Activated naive CD8-positive, alpha-beta T cell treated with anti-CD3 and anti-CD28 coated beads, Interleukin-2, amount 50 U/mL, for 24 hours (primary cell): ENCODE measurements around the gene MINAR2.

Experiments
- ATAC-seq: fragments of 150-1000 bp; cut with Tn5 transposase; one replicate; pipeline ENCODE4 v1.10.0; 2021
- DNase-seq: peaks from one replicate; pipeline ENCODE4 v3.0.0; 2021
- H3K27ac Mint-ChIP-seq: one replicate; pipeline ENCODE4 v1.8.0; 2021; ENCODE audit warnings: mild to moderate bottlenecking, mixed read lengths
- H3K27me3 Mint-ChIP-seq: one replicate; pipeline ENCODE4 v1.8.0; 2021; ENCODE audit warnings: mixed read lengths
- H3K36me3 Mint-ChIP-seq: one replicate; pipeline ENCODE4 v1.8.0; 2021; ENCODE audit warnings: low read depth, mixed read lengths
- H3K4me1 Mint-ChIP-seq: one replicate; pipeline ENCODE4 v1.8.0; 2021; ENCODE audit warnings: mixed read lengths
- H3K4me3 Mint-ChIP-seq: one replicate; pipeline ENCODE4 v1.8.0; 2021; ENCODE audit warnings: mild to moderate bottlenecking, moderate library complexity, mixed read lengths
- H3K9me3 Mint-ChIP-seq: one replicate; pipeline ENCODE4 v1.8.0; 2021; ENCODE audit warnings: mixed read lengths

Gene MINAR2

GRCh38 chr5:129760636-129761325, 12.9 kb downstream of the MINAR2 start:
- H3K27ac Mint-ChIP-seq, result no peak overlapping the region
- peaks cover 5% of the 10 kb centered on the region for H3K27me3 Mint-ChIP-seq
- ATAC-seq (no peak), DNase-seq (no peak)
- no peaks in the 10 kb centered on the region for H3K9me3 Mint-ChIP-seq
- no peaks in the 10 kb centered on the region for H3K36me3 Mint-ChIP-seq
- no peaks in the 10 kb centered on the region for H3K4me1 Mint-ChIP-seq
- H3K4me3 Mint-ChIP-seq, result no peak overlapping the region

GRCh38 chr5:129763651-129764050, 15.8 kb downstream of the MINAR2 start:
- no peaks in the 10 kb centered on the region for H3K27me3 Mint-ChIP-seq
- ATAC-seq (no peak), DNase-seq (no peak)
- H3K4me1 Mint-ChIP-seq, result no peaks in the 10 kb centered on the region
- no peak overlapping the region for H3K27ac Mint-ChIP-seq
- H3K9me3 Mint-ChIP-seq, result no peaks in the 10 kb centered on the region
- H3K4me3 Mint-ChIP-seq, result no peak overlapping the region
- H3K36me3 Mint-ChIP-seq, result no peaks in the 10 kb centered on the region

- no peaks in the 10 kb centered on the region for H3K27me3 Mint-ChIP-seq
- no peak overlapping the region for H3K27ac Mint-ChIP-seq
- ATAC-seq (no peak), DNase-seq (no peak)
- no peaks in the 10 kb centered on the region for H3K36me3 Mint-ChIP-seq
- H3K9me3 Mint-ChIP-seq, result no peaks in the 10 kb centered on the region
- H3K4me3 Mint-ChIP-seq, result no peak overlapping the region
- H3K4me1 Mint-ChIP-seq, result no peaks in the 10 kb centered on the region
These were observed 18.9 kb downstream of the MINAR2 start for GRCh38 chr5:129766798-129767197.

- Mint-ChIP-seq H3K27me3 (no peaks in the 10 kb centered on the region), H3K36me3 (no peaks in the 10 kb centered on the region), H3K27ac (no peak overlapping the region), H3K4me3 (no peak overlapping the region), H3K9me3 (no peaks in the 10 kb centered on the region), H3K4me1 (no peaks in the 10 kb centered on the region)
- DNase-seq, result peak; percentile 66
- ATAC-seq, result peak; percentile 92
These were observed 20.1 kb downstream of the MINAR2 start for GRCh38 chr5:129767927-129768380.

- no peaks in the 10 kb centered on the region for H3K9me3 Mint-ChIP-seq
- no peak overlapping the region for H3K4me3 Mint-ChIP-seq
- no peaks in the 10 kb centered on the region for H3K4me1 Mint-ChIP-seq
- no peaks in the 10 kb centered on the region for H3K36me3 Mint-ChIP-seq
- no peak for ATAC-seq
- no peak for DNase-seq
- H3K27ac Mint-ChIP-seq, result no peak overlapping the region
- H3K27me3 Mint-ChIP-seq, result no peaks in the 10 kb centered on the region
These were observed 20.8 kb downstream of the MINAR2 start for GRCh38 chr5:129768735-129769134.

GRCh38 chr5:129770024-129770820, 22.3 kb downstream of the MINAR2 start:
- H3K4me3 Mint-ChIP-seq, result no peak overlapping the region
- no peaks in the 10 kb centered on the region for H3K36me3 Mint-ChIP-seq
- DNase-seq (no peak), ATAC-seq (no peak)
- H3K27ac Mint-ChIP-seq, result no peak overlapping the region
- no peaks in the 10 kb centered on the region for H3K4me1 Mint-ChIP-seq
- no peaks in the 10 kb centered on the region for H3K27me3 Mint-ChIP-seq
- no peaks in the 10 kb centered on the region for H3K9me3 Mint-ChIP-seq

- H3K27me3 Mint-ChIP-seq, result no peaks in the 10 kb centered on the region
- DNase-seq, result peak; percentile 42
- no peaks in the 10 kb centered on the region for H3K36me3 Mint-ChIP-seq
- no peaks in the 10 kb centered on the region for H3K9me3 Mint-ChIP-seq
- H3K4me3 Mint-ChIP-seq, result no peak overlapping the region
- peak; percentile 43 for ATAC-seq
- H3K4me1 Mint-ChIP-seq, result no peaks in the 10 kb centered on the region
- H3K27ac Mint-ChIP-seq, result no peak overlapping the region
These were observed 23.4 kb downstream of the MINAR2 start for GRCh38 chr5:129771058-129771838.

GRCh38 chr5:129773376-129773775, 25.5 kb downstream of the MINAR2 start:
- H3K4me1 Mint-ChIP-seq, result no peaks in the 10 kb centered on the region
- H3K36me3 Mint-ChIP-seq, result no peaks in the 10 kb centered on the region
- H3K4me3 Mint-ChIP-seq, result no peak overlapping the region
- H3K27ac Mint-ChIP-seq, result no peak overlapping the region
- H3K27me3 Mint-ChIP-seq, result no peaks in the 10 kb centered on the region
- ATAC-seq (no peak), DNase-seq (no peak)
- H3K9me3 Mint-ChIP-seq, result no peaks in the 10 kb centered on the region

- H3K9me3 Mint-ChIP-seq, result no peaks in the 10 kb centered on the region
- no peak overlapping the region for H3K4me3 Mint-ChIP-seq
- DNase-seq, result no peak
These were observed 33.7 kb downstream of the MINAR2 start for GRCh38 chr5:129781594-129781993.

GRCh38 chr5:129803403-129803802, 55.5 kb downstream of the MINAR2 start:
- Mint-ChIP-seq H3K27me3 (no peaks in the 10 kb centered on the region), H3K4me3 (no peak overlapping the region), H3K9me3 (peaks cover 34% of the 10 kb centered on the region), H3K36me3 (no peaks in the 10 kb centered on the region), H3K4me1 (no peaks in the 10 kb centered on the region), H3K27ac (no peak overlapping the region)
- no peak for ATAC-seq
- DNase-seq, result no peak

More at GRCh38 chr5:129781594-129781993, 33.7 kb downstream of the MINAR2 start:
- H3K4me1 Mint-ChIP-seq, result no peaks in the 10 kb centered on the region
- peaks cover 4% of the 10 kb centered on the region for H3K27me3 Mint-ChIP-seq
- peaks cover 2% of the 10 kb centered on the region for H3K36me3 Mint-ChIP-seq
- no peak overlapping the region for H3K27ac Mint-ChIP-seq
- ATAC-seq, result no peak

- ATAC-seq (no peak), DNase-seq (no peak)
- H3K36me3 Mint-ChIP-seq, result no peaks in the 10 kb centered on the region
- H3K27ac Mint-ChIP-seq, result no peak overlapping the region
- no peaks in the 10 kb centered on the region for H3K4me1 Mint-ChIP-seq
- no peak overlapping the region for H3K4me3 Mint-ChIP-seq
- peaks cover 23% of the 10 kb centered on the region for H3K9me3 Mint-ChIP-seq
- no peaks in the 10 kb centered on the region for H3K27me3 Mint-ChIP-seq
These were observed 56.8 kb downstream of the MINAR2 start for GRCh38 chr5:129804705-129805104.

- no peaks in the 10 kb centered on the region for H3K36me3 Mint-ChIP-seq
These were observed 59.4 kb downstream of the MINAR2 start for GRCh38 chr5:129807162-129807814.

More at GRCh38 chr5:129807162-129807814, 59.4 kb downstream of the MINAR2 start:
- no peak overlapping the region for H3K27ac Mint-ChIP-seq
- H3K4me1 Mint-ChIP-seq, result no peaks in the 10 kb centered on the region
- no peak overlapping the region for H3K4me3 Mint-ChIP-seq
- peaks cover 2% of the 10 kb centered on the region for H3K27me3 Mint-ChIP-seq
- no peak for ATAC-seq
- no peak for DNase-seq
- peaks cover 2% of the 10 kb centered on the region for H3K9me3 Mint-ChIP-seq
